GM23338 (cell line): ENCODE data around the gene IL12RB1. TPM values are rescaled to one million over a fixed set of nuclear protein-coding genes. Genes with fewer than 3 reads are reported as not detected.

Experiments used
- CTCF ChIP-seq, 2 experiments: fragments of 200-600 bp in 1 of 2; sonication (generic) in 1 of 2; conservative IDR thresholded peaks; 2 replicates each; pipeline versions ENCODE4 v1.5.1 to v1.6.1; 2016 to 2017; ENCODE audit warnings: antibody characterized with exemption in 2 of 2, low read depth in 2 of 2, mild to moderate bottlenecking in 2 of 2, moderate library complexity in 1 of 2
- EZH2phosphoT487 ChIP-seq: fragments of 200-600 bp; sonication (generic); IDR thresholded peaks from one replicate; pipeline ENCODE4 v1.8.1; 2018; ENCODE audit warnings: antibody characterized with exemption; ENCODE audit not compliant: unreplicated experiment
- JUNB ChIP-seq: IDR thresholded peaks from one replicate; pipeline ENCODE4 v1.6.1; 2016; ENCODE audit warnings: antibody characterized with exemption; ENCODE audit not compliant: unreplicated experiment
- NANOG ChIP-seq: IDR thresholded peaks from 2 replicates; pipeline ENCODE4 v1.6.1; 2016; ENCODE audit warnings: antibody characterized with exemption, borderline replicate concordance
- ZNF331 ChIP-seq: fragments of 250-450 bp; sonication (Bioruptor Pico); IDR thresholded peaks from 2 replicates; pipeline ENCODE4 v1.5.0; 2020; ENCODE audit warnings: low read depth, mild to moderate bottlenecking, moderate library complexity
- ZNF462 ChIP-seq: fragments of 250-450 bp; sonication (Bioruptor Pico); IDR thresholded peaks from 2 replicates; pipeline ENCODE4 v1.5.0; 2020; ENCODE audit warnings: mild to moderate bottlenecking, moderate library complexity
- polyA plus RNA-seq: library from polyadenylated mRNA; unstranded; fragments of >200 nt; fragmentation: Nextera tagmentation; extraction: Ambion mirVana; gene quantifications from 2 replicates; pipeline ENCODE4 v1.2.1, GENCODE V29; 2016
- total RNA-seq: library from RNA; depleted of rRNA; stranded (reverse); fragments of >200 nt; shearing (Covaris generic); gene quantifications from 2 replicates; pipeline ENCODE4 v1.2.3, GENCODE V29; 2014

The IL12RB1 gene
- total and polyA plus RNA-seq, 2 experiments from 2014 or later, result not detected

DNA sequence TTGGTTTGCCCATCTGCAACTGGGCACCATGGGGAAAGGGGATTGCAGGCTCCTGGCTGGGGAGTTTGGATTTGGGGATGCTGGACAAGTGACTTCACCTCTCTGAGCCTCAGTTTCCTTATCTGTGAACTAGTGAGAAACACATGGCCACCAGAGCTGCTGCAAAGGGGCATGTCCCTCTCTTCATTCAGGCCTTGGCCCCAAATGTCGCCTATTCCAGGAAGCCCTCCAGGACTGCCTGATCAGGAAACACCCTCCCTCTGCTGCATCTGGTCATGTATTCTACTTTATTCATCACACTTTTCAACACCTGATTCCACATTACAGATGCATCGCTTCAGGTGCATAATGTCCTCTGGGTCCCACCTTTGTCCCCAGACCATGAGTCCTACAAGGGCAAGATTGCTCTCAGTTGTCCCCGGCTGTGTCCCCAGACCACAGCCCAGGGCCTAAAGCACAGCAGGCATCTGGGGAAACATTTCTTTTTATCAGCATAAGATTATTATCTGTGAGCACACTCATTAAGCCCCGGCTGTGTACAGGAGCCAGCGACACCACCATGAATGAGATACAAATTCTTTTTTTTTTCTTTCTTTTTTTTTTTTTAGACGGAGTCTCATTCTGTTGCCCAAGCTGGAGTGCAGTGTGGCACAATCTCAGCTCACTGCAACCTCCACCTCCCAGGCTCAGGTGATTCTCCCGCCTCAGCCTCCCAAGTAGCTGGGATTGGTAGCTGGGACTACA is 41.3 kb downstream of the IL12RB1 start (continued):
- no peak for TF ChIP-seq CTCF (conservative IDR thresholded peaks at IDR 0.05; ENCODE audit: low read depth in 2 of 2)
- TF ChIP-seq ZNF462 (CRISPR knock-in tag), result no peak
- no peak for TF ChIP-seq ZNF331 (CRISPR knock-in tag)
- no peak for TF ChIP-seq JUNB
- no peak for TF ChIP-seq EZH2phosphoT487
- no peak for TF ChIP-seq NANOG
